Upper lobe of right lung (tissue), 1 donor: ENCODE data around the gene ZNF346. TPM values are rescaled to one million over a fixed set of nuclear protein-coding genes. Genes with fewer than 3 reads are reported as not detected.
A peak's percentile ranks its signal among the peaks of the same experiment; 100 is the strongest.

Source experiments
- ATAC-seq: fragments of 200-7000 bp; cut with Tn5 transposase; one replicate; pipeline ENCODE4 v1.9.1; 2020; ENCODE audit warnings: mild to moderate bottlenecking, moderate library complexity
- DNase-seq: peaks from one replicate; pipeline ENCODE4 v3.0.0-alpha.2; 2020
- H3K27ac ChIP-seq: fragments of 200-600 bp; one replicate; pipeline ENCODE4 v1.8.0; 2022
- H3K27me3 ChIP-seq: fragments of 200-600 bp; one replicate; pipeline ENCODE4 v1.8.0; 2022; ENCODE audit warnings: mild to moderate bottlenecking
- H3K36me3 ChIP-seq: fragments of 200-600 bp; one replicate; pipeline ENCODE4 v1.8.0; 2022
- H3K4me1 ChIP-seq: fragments of 200-600 bp; one replicate; pipeline ENCODE4 v1.8.0; 2022
- H3K4me3 ChIP-seq: fragments of 200-600 bp; one replicate; pipeline ENCODE4 v1.8.0; 2022; ENCODE audit warnings: mild to moderate bottlenecking
- H3K9me3 ChIP-seq: fragments of 200-600 bp; one replicate; pipeline ENCODE4 v1.8.0; 2022
- intact Hi-C: fragments of 100-400 bp; cut with DNase I; formaldehyde crosslinking; loops from one replicate; pipeline ENCODE4 v1.11.0; 2022
- total RNA-seq: library from RNA; stranded (reverse); fragmentation: NEBNext Ultra II Directional; extraction: Animal tissue kit (Norgen Biotek cat#: 25700); gene quantifications from one replicate; pipeline ENCODE4 v1.2.1, GENCODE V29; 2021
- TF ChIP-seq, protein P1 (sequence below): fragments of 200-600 bp; IDR thresholded peaks from one replicate; pipeline ENCODE4 v1.8.0; 2022; ENCODE audit warnings: antibody characterized with exemption
- donor health status: DM: no; HTN: yes; CAD: no; lungs with severe emphysema.

Gene ZNF346
- total RNA-seq, 1 donor from 2014 or later: 12.9 TPM

DNA sequence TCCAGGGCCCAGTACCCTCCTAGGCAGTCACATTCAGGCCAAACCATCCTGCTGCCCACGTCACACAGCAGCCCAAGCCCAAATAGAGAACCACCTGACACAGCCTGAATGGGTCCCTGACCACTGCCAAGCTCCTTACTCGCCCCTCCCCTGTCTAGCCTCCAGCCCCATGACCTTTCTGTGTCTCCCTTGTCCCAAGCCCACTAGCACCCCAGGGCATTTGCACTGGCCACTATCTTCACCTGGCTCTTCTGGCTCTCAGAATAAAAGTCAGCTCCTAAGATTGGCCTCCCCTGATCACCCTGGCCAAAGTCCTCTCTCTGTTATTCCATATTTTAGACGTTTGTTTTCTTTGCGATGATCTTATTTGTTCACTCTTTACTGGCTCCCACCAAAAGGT is 84.7 kb downstream of the ZNF346 start:
- Histone ChIP-seq H3K9me3 (no peaks in the 10 kb centered on the region), H3K4me1 (no peaks in the 10 kb centered on the region), H3K27ac (no peak overlapping the region), H3K27me3 (no peaks in the 10 kb centered on the region), H3K4me3 (no peak overlapping the region), H3K36me3 (no peaks in the 10 kb centered on the region)
- intact Hi-C loops: no loop called here
- DNase-seq (no peak), ATAC-seq (no peak)
- TF ChIP-seq, protein P1, sequence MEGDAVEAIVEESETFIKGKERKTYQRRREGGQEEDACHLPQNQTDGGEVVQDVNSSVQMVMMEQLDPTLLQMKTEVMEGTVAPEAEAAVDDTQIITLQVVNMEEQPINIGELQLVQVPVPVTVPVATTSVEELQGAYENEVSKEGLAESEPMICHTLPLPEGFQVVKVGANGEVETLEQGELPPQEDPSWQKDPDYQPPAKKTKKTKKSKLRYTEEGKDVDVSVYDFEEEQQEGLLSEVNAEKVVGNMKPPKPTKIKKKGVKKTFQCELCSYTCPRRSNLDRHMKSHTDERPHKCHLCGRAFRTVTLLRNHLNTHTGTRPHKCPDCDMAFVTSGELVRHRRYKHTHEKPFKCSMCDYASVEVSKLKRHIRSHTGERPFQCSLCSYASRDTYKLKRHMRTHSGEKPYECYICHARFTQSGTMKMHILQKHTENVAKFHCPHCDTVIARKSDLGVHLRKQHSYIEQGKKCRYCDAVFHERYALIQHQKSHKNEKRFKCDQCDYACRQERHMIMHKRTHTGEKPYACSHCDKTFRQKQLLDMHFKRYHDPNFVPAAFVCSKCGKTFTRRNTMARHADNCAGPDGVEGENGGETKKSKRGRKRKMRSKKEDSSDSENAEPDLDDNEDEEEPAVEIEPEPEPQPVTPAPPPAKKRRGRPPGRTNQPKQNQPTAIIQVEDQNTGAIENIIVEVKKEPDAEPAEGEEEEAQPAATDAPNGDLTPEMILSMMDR: no peak

DNA sequence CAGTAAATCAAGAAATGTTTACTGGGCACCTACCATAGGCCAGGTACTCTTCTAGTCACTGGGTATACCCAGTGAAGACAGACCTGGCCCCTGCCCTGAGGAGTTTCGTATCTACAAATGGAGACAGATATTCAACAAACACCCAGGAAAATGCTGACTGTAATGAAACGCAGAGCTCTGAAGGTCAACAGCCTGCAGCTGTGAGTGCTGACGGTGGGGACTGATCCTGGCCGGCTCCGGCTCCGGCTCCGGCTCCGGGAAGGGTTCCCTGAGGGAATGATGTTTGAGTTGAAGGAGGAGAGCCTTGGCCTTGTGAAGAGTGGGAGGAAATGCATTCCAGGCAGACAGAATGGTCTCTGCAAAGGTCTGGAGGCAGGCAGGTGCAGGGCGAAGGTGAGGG is 87.3 kb downstream of the ZNF346 start:
- H3K27me3 ChIP-seq: no peaks in the 10 kb centered on the region
- H3K36me3 ChIP-seq: no peaks in the 10 kb centered on the region
- TF ChIP-seq, protein P1: no peak
- no peak for DNase-seq
- ATAC-seq: no peak
- peaks cover 9% of the 10 kb centered on the region for H3K4me1 ChIP-seq
- no peak overlapping the region for H3K27ac ChIP-seq
- intact Hi-C loops: no loop called here
- H3K4me3 ChIP-seq: no peak overlapping the region
- no peaks in the 10 kb centered on the region for H3K9me3 ChIP-seq

DNA sequence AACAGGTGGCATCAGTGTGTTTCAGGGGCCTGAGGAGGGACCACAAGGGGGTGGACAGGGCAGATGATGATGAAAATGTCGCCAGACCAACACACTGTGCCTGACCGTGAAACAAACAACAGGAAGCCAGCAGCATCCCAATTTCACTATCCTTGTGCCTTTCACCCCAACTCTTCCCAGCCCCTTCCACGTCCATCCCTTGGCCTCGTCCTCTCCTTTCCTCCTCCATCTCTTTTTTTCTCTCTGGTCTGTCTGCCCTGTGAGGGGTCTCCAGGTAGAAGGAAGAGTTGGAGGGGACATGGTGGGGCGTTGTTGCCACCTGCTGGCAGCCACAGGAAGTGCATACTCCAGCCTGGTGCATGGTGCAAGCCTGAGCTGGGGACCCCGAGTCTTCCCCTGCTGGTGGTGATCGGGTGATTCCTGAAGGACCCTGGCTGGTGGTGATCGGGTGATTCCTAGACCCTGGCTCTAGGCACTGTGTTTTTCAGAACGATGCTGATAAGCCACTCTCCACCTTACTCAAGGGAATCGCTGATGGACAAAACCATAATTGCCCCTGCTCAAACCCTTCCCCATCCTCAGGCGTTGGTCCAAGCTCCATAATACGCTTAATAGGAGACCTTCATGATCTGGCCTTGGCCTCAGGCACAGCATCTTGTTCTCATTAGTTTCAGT is 89.4 kb downstream of the ZNF346 start:
- H3K27ac ChIP-seq: no peak overlapping the region
- DNase-seq (peak; percentile 79), ATAC-seq (peak; percentile 54)
- intact Hi-C loops: no loop called here
- H3K9me3 ChIP-seq: no peaks in the 10 kb centered on the region
- H3K27me3 ChIP-seq: no peaks in the 10 kb centered on the region
- H3K36me3 ChIP-seq: no peaks in the 10 kb centered on the region
- TF ChIP-seq, protein P1: peak; percentile 96
- H3K4me1 ChIP-seq: peaks cover 19% of the 10 kb centered on the region
- no peak overlapping the region for H3K4me3 ChIP-seq

DNA sequence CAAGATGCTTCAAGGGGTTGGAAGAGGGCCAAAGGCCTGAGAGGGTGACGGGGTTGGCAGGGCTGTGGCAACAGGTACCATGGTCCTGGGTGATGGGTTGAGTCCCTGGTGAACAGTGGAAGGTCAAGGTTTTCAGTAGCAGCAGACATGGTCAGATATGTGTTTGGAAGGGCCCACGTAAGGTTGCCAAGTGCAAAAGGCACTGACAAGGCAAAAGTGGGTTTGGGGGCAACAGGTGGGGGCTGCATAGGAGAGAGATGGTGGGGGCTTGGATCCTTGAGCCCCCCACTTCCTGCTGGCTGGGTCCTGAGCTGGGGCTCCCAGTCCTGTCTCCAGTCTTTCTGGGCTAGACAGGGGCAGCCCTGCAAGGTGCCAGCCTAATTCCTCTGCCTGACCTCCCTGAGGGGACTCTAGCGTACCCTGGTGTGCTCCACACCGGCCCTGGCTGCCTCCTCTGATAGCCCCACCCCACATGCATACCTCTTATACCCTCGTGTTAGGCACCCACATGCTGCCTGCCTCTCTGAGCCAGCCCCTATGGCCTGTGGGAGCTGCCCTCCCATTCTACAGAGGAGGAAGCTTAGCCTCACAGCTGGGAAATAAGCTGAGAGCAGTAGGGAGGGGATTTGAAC is 90.2 kb downstream of the ZNF346 start:
- Histone ChIP-seq H3K4me1 (peaks cover 19% of the 10 kb centered on the region), H3K9me3 (no peaks in the 10 kb centered on the region), H3K27me3 (no peaks in the 10 kb centered on the region), H3K36me3 (no peaks in the 10 kb centered on the region), H3K27ac (no peak overlapping the region), H3K4me3 (no peak overlapping the region)
- ATAC-seq: no peak
- intact Hi-C loops: no loop called here
- TF ChIP-seq, protein P1: no peak
- no peak for DNase-seq

- ATAC-seq: peak; percentile 85
- intact Hi-C loops: no loop called here
- DNase-seq: peak; percentile 84
- peak overlapping the region; percentile 28 for H3K27ac ChIP-seq
- H3K36me3 ChIP-seq: no peaks in the 10 kb centered on the region
- peaks cover 19% of the 10 kb centered on the region for H3K4me1 ChIP-seq
- TF ChIP-seq, protein P1: peak; percentile 99
- H3K9me3 ChIP-seq: no peaks in the 10 kb centered on the region
- H3K27me3 ChIP-seq: no peaks in the 10 kb centered on the region
- H3K4me3 ChIP-seq: peak overlapping the region; percentile 29
Observed at GRCh38 chr5:177113566-177114424, 91.3 kb downstream of the ZNF346 start.
